Measurements from ENCODE around the gene SORCS1. TPM values are rescaled to one million over a fixed set of nuclear protein-coding genes. Genes with fewer than 3 reads are reported as not detected.

The SORCS1 gene
- total and polyA plus RNA-seq, 2 experiments from 2014 or later = 1.1 to 4.6 TPM

DNA sequence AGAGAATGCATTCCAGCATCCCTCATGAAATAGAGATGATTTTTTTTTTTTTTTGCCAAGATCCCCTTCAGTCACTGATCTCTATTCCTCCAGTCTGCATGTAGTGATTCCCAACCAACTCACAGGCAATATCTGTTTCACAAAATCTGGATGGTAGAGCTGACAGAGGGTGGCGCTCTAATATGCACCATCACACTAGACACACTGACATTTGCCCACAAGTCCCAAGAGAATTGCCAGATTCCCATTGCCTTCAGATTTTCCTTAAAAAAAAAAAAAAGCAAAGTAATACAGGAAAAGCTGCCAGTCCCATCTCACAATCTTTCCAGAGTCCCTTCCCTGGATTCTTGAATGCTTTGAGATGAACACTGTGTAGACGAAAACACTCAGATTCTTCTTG, 301.0 kb downstream of the SORCS1 start:
- H3K27ac ChIP-seq = no peak overlapping the region
- H3K9me2 ChIP-seq (replicated peaks; ENCODE audit: insufficient read depth) = no peaks in the 10 kb centered on the region
- no peak for TF ChIP-seq EZH2phosphoT487 (IDR thresholded peaks at IDR 0.05; ENCODE audit: low read depth, severe bottlenecking, unreplicated experiment)
- TF ChIP-seq, protein P1, sequence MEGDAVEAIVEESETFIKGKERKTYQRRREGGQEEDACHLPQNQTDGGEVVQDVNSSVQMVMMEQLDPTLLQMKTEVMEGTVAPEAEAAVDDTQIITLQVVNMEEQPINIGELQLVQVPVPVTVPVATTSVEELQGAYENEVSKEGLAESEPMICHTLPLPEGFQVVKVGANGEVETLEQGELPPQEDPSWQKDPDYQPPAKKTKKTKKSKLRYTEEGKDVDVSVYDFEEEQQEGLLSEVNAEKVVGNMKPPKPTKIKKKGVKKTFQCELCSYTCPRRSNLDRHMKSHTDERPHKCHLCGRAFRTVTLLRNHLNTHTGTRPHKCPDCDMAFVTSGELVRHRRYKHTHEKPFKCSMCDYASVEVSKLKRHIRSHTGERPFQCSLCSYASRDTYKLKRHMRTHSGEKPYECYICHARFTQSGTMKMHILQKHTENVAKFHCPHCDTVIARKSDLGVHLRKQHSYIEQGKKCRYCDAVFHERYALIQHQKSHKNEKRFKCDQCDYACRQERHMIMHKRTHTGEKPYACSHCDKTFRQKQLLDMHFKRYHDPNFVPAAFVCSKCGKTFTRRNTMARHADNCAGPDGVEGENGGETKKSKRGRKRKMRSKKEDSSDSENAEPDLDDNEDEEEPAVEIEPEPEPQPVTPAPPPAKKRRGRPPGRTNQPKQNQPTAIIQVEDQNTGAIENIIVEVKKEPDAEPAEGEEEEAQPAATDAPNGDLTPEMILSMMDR (IDR thresholded peaks at IDR 0.05; ENCODE audit: poor library complexity) = peak; percentile 6
- H3K4me3 ChIP-seq = no peak overlapping the region
- no peaks in the 10 kb centered on the region for H4K20me1 ChIP-seq (ENCODE audit: insufficient read depth, poor library complexity, severe bottlenecking)
- H3K36me3 ChIP-seq (replicated peaks; ENCODE audit: insufficient read depth, low read depth) = no peaks in the 10 kb centered on the region
- no peaks in the 10 kb centered on the region for H3K4me1 ChIP-seq (ENCODE audit: insufficient read depth)
- no peaks in the 10 kb centered on the region for H3K27me3 ChIP-seq
- 74% methylated on average over 2 of the region's 2 CpGs for WGBS (ENCODE audit: low lambda C conversion rate, missing lambda C conversion rate)
- no peak overlapping the region for H2AFZ ChIP-seq
- DNase-seq (ENCODE audit: low spot score) = no peak
- H3K79me2 ChIP-seq = no peaks in the 10 kb centered on the region
- no peak overlapping the region for H3K4me2 ChIP-seq
- no peaks in the 10 kb centered on the region for H3K9me3 ChIP-seq (ENCODE audit: low read depth)

DNA sequence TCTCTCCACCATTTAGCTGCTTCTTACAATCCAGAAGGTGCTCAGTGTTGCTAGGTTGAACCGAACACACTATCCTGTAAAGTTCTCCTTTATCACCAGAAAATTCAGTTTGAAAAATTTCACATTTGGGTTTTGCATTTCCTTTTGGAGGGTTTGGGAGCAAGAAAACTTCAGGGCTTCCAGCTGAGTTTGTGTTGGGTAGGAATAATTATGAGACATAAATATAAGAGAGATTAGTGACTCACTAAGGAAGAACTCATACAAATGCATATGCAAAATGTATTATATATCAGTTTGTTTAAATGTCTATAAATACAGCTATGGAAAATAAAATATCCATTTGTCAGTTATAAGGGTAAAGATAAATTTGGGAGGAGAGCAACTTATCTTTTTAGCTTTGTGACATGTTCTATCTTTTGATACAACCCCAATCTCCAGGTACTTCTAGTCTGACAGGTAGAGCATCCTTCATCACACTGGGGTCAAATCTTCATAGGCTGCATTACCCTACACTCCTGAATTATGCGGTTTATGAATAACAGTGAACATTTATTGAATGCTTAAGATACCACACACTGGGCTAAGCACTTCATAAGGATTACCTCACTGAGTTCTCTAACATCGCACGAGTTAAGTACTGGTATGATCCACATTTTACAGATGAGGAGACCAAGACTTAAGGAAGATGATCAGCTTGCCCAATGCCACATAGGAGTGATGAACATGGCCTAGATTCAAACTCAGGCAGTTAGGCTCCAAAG, 304.4 kb downstream of the SORCS1 start:
- no peak overlapping the region for H3K4me2 ChIP-seq
- TF ChIP-seq EZH2 (IDR thresholded peaks at IDR 0.05; ENCODE audit: borderline replicate concordance) (no peak), EZH2phosphoT487 (IDR thresholded peaks at IDR 0.05; ENCODE audit: low read depth, severe bottlenecking, unreplicated experiment) (no peak)
- TF ChIP-seq, protein P1 (IDR thresholded peaks at IDR 0.05; ENCODE audit: poor library complexity) = no peak
- H3K27ac ChIP-seq = no peak overlapping the region
- H3K36me3 ChIP-seq (replicated peaks; ENCODE audit: insufficient read depth, low read depth) = no peaks in the 10 kb centered on the region
- H3K9me3 ChIP-seq (ENCODE audit: low read depth) = no peaks in the 10 kb centered on the region
- H3K79me2 ChIP-seq = no peaks in the 10 kb centered on the region
- no peak overlapping the region for H3K4me3 ChIP-seq
- H3K27me3 ChIP-seq = no peaks in the 10 kb centered on the region
- WGBS (ENCODE audit: low lambda C conversion rate, missing lambda C conversion rate) = 95% methylated on average over 4 of the region's 4 CpGs
- no peaks in the 10 kb centered on the region for H3K9me2 ChIP-seq (replicated peaks; ENCODE audit: insufficient read depth)
- no peaks in the 10 kb centered on the region for H4K20me1 ChIP-seq (ENCODE audit: insufficient read depth, poor library complexity, severe bottlenecking)
- no peaks in the 10 kb centered on the region for H3K4me1 ChIP-seq (ENCODE audit: insufficient read depth)
- H2AFZ ChIP-seq = no peak overlapping the region
- no peak for DNase-seq (ENCODE audit: low spot score)

DNA sequence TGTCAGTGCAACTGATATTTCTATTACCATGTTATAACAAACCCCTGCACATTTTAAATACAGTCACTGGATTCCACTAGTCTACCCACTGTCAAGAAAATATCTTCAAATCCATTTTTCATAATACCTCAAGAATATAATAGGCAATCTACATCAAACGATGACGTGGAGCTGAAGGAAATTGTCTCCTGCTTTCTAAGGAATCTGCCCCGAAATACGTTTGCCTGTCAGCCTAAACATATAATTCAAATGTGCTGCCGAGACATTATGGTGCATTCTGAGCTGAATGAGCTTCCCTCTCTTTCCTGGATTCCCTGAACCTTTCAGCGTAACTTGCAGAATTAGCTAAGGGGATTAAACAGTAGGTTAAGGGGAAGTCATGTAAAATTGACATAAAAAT, 306.8 kb downstream of the SORCS1 start:
- no peaks in the 10 kb centered on the region for H3K9me2 ChIP-seq (replicated peaks; ENCODE audit: insufficient read depth)
- H3K4me3 ChIP-seq = no peak overlapping the region
- no peak for TF ChIP-seq EZH2phosphoT487 (IDR thresholded peaks at IDR 0.05; ENCODE audit: low read depth, severe bottlenecking, unreplicated experiment)
- TF ChIP-seq, protein P1 (IDR thresholded peaks at IDR 0.05; ENCODE audit: poor library complexity) = no peak
- TF ChIP-seq EZH2 (IDR thresholded peaks at IDR 0.05; ENCODE audit: borderline replicate concordance) = no peak
- no peak for DNase-seq (ENCODE audit: low spot score)
- no peak overlapping the region for H3K27ac ChIP-seq
- 91% methylated on average over 6 of the region's 6 CpGs for WGBS (ENCODE audit: low lambda C conversion rate, missing lambda C conversion rate)
- H3K9me3 ChIP-seq (ENCODE audit: low read depth) = no peaks in the 10 kb centered on the region
- no peaks in the 10 kb centered on the region for H3K27me3 ChIP-seq
- no peaks in the 10 kb centered on the region for H4K20me1 ChIP-seq (ENCODE audit: insufficient read depth, poor library complexity, severe bottlenecking)
- H3K4me2 ChIP-seq = no peak overlapping the region
- H3K79me2 ChIP-seq = no peaks in the 10 kb centered on the region
- no peaks in the 10 kb centered on the region for H3K4me1 ChIP-seq (ENCODE audit: insufficient read depth)
- H2AFZ ChIP-seq = no peak overlapping the region
- no peaks in the 10 kb centered on the region for H3K36me3 ChIP-seq (replicated peaks; ENCODE audit: insufficient read depth, low read depth)
